Amygdala (tissue), 56 donors: Measurements from ENCODE around the gene MCAM.

Experiments
- DNase-seq, 56 donors: peaks; one replicate each; lab custom pipeline; 2025; lab: John Stamatoyannopoulos, UW

Gene MCAM

DNA sequence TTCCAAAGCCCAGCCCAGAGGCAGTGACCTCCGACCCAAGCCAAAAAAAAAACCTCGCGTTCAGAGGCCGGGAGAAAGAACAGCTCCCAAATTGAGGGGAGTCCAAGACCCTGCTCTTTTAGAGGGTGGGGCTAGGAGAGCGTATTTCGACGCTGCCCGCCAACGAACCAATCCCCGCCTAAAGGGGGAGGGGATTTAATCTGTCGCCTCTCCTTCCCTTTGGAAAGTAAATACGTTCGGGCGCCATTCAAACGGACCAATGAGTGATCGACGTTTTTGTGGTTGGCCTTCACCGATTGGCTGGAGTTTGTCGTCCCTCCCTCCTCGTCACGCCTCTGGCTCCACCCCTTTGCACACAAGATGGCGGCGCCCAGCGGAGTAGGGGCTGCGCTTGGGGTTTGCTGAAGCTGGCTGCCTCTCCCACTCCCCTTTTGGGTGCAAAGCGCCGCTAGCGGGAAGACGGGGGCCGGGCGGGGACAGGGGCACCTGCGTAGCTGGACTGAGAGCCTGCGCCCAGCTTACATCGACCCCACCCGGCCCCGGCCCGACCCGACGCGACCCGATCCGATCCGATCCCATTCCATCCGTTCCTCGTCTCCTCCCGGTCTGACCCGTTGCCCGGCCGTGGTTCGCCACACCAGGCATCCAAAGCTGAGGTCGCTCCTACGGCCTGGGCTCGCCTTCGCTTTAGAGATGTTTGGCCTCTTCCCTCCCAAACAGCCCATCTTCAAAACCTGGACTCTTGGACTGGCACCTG lies 17.4 kb upstream of the MCAM start, which contains the start of gene RNF26:
Gene RNF26 (plus strand): TSS at position 354 of the 757 bp plus-strand sequence. CDS start 596 bp downstream, outside the sequence.
- DNase-seq, result peak in 55 of 56 donors; percentile 62 to 99 (median 93)

DNA sequence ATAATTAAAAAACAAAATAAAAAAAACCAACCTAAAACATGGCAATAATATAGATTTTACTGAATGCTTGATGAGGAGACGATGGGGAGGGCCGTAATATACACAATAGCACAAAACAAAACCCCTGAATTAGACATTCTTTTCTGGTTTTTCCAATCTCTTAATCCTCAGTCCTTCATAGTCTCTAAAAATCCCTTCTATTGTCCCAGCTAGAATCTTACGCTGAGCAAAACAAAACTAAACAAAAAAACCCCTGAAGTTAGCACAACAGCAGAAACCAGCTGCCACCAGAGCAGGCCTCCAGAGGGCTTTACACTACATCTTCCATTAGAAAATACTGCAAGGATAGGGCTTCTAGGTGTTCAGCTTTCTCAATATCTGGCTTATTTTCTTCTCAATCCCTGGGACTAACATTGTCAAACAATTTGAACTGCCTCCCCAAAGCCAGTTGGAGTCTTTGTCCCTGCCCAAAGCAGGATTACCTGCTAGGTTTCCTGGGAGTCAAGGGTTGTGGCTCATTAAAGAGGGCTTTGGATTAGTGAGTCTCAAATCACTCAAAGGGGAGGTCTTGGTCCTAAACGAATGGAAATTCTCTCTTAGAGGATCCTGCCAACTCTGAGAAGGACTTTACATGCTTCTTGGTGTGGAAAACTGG lies 15.3 kb upstream of the MCAM start:
- DNase-seq, result no peak

DNA sequence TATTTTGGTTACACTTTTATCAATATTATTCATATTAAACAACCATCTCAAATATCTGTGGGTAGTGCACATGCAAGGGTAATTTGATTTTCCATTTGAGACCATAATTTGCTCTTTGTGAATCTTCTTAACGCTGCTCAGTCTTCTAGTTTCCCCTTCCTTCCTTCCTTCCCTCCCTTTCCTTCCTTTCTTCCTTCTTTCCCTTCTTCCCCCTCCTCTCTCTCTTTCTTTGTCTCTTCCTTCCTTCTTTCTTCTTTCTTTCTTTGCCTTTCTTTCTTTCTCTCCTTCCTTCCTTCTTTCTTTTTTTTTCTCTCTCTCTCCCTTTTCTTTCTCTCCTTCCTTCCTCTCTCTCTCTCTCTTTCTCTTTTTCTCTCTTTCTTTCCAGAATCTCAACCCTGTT lies 13.3 kb upstream of the MCAM start:
- no peak for DNase-seq

DNA sequence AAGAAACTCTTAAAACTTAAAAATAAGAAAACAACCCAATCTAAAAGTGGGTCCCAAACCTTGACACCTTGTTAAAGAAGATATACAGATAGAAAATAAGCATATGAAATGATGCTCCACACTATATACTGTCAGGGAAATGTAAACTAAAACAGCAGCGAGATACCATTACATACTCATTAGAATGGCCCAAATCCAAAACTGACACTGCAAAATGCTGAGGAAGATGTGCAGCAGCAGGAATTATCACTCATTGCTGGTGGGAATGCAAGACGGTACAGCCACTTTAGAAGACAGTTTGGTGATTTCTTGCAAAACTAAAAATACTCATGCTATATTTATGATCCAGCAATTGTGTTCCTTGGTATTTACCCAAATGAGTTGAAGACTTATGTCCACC lies 12.4 kb upstream of the MCAM start:
- DNase-seq, result no peak

DNA sequence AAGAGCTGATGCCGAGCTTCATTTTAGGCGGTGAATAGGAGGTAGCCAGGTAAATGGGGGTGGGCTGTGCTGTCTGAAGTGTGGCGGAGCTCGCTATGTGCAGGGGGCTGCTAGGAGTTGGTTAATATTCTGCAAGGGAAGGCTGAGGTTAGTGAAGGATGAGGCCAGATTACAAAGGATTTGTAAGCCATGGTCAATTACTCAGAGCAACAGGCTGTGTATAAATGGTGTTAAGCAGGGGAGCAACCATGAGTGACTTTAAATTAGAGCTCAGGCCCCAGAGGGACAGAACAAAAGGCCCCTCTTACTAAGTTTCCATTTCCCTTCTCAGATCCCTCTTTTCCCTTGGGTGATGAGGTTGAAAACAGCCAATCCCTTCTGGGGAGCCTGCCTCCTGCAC lies 7.3 kb upstream of the MCAM start:
- no peak for DNase-seq

DNA sequence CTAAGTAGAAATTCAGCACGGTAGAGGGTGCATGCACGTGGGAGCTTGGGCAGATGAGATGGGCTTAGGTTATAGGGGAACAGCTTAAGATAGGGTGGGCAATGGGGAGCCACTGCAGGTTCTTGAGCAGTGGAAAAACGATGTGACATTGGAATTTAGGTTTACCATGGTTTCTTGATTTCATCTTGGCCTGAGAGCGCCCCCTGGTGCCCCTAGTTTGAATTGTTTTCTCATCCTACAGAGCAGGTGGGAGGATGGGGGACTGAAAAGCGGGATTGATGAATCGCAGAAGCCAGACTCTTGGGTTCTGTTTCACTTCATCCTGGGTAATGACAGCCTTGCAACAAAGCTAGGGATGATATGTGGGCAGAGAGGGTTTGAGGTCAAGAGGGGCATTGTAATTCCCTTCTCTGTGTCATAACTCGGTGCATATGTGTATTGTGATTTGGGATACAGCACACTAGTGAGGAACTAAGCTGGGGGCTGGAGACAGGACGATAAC lies 6.7 kb upstream of the MCAM start:
- DNase-seq, result peak in 41 of 56 donors; percentile 31 to 88 (median 56)

DNA sequence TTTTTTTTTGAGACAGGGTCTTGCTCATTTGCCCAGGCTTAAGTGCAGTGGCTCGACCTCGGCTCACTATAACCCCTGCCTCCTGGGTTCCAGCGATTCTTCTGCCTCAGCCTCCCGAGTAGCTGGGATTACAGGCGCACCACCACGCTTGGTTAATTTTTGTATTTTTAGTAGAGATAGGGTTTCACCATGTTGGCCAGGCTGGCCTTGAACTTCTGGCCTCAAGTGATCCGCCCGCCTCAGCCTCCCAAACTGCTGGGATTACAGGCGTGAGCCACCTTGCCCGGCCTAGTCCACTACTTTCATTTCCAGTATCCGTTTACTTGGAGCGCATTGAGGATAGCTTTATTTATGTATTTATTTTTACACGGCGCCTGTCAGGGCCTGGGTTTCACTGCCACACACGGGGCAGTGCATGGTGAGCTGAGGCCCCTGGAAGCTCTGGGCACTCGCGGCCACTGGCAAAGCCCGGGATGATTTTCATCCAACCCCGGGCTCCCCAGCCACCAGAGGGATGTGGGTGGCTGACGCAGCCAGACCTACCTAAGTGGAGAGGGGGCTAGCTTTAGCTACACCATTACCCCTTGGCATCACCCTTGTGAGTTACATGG lies 6.1 kb upstream of the MCAM start:
- no peak for DNase-seq

DNA sequence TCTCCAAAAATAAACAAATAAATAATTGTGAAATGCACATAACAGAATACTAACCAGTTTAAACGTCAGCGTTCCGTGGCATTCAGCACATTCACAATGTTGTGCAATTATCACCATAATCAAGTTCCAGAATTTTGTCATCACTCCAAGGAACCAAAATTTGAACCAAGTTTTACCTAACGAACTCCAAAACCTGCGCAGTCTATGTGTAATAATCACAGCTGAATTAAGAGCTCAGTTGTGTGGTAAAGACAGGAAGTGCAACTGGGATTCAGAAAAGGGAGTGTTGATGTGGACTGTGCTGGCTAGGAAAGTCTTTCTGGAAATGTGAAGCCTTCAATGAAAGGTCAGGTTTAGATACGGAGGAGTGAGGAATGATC lies 5.4 kb upstream of the MCAM start:
- no peak for DNase-seq

DNA sequence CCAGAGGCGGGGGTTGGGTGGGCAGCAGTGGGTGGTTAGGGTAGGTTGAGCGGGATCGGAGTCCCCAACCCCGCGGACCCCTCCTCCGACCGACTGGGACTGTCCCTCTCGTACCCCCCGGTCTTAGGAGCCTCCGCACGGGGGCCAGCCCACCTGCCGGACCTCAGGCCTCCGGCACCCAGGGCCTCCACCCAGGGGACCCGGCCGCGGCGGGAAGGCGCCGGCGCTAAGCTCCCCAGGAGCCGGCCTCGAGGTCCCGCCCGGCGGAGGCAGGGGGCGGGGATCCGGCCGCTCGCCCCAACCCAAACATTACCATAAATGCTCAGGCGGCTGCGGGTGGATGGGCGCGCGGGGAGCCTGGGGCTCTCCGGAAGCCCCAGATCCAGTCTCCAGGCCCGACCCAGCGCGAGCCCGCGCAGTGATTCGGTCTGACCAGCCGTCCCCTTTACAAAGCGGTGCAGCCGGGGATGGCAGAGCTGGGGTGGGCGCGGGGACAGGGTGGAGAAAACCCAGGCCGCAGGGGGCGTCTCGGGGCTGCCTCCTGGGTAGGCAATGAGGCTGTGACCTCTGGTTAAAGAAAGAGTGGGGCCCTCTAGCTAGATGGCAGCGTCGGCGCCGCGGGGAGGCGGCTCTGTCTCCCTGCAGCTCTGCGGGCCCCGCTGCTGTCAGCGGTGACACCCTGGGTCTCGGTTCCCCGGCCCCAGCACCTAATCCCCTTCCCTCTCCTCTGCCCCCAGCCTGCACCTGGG lies 4.0 kb upstream of the MCAM start:
- DNase-seq, result peak in 17 of 56 donors; percentile 24 to 73 (median 58)

DNA sequence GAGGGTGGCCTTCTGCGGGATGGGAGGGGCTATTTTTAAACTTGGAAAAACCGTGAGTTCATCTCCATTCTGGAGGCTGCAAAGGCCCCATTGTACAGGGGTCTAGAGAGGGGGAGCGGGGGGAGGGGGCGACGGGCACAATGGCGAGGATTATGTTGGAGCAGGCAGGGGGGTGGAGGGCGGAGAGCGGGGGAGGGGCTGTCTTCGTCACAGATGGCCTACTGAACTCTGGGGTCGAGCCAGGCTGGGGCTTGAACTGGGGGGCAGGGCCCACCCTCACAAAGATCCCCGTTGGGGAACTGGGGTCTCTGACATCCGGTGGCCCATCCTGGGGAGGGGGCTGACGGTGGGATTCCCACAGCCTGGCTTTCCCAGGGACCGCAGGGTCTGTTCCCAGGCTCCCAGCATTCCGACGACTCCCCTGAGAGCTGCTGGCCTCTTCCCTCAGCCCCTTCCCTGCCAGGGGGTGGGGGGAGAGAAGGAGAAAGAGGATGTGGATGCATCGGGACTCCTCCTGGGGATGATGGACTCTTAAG lies 3.4 kb upstream of the MCAM start:
- DNase-seq, result peak in 45 of 56 donors; percentile 36 to 87 (median 67)

DNA sequence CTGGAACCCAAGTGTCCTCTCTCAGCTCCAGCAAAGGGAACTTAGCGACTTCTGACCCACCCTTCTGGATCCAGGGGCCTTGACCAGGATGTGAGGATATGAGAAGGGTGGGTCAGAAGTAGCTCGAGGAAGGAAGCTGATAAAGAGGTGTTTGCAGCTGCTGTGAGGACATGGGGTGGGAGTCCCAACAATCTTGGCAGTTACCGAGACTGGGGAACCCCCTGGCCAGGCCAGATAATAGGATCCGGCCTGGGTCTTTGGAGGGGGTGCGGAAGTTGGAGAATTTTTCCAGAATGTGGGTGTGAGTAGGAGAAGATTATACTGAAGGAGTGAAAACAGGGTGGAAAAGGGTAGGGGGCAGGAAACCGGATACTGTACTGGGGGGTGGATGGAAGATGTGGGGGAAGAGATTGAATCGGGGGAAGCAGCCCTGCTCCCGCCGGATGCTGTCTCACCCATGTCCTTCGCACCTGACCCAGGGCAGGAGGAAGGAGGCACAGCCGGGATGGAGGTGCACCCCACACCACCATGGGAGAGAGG lies 2.8 kb upstream of the MCAM start:
- DNase-seq, result no peak

DNA sequence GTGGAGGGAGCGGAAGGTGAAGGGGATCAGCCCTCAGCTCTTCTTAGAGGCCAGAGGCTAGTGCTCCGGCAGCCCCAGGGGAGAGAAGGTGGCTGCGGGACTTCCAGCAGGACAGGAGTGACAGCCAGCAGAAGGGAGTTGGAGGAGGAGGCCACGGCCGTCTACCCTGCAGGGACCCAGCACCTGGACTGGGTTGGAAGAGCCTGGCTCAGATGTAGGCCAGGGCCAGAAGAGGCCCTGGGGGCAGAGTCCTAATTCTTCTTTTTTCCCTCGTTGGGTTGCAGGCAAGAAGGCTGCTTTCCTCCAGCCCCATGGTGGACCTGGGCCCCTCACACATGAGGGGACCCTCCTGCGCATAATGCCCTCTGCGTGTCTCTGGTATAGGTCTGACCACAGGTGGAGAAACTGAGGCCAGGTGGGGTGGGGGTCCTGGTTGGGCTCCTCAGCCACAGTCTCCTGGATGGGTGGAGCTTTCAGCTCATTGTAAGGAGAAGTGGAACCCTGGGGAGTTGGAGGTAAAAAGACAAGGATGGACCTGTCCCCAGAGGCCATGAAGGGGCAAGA lies 2.3 kb upstream of the MCAM start:
- no peak for DNase-seq

DNA sequence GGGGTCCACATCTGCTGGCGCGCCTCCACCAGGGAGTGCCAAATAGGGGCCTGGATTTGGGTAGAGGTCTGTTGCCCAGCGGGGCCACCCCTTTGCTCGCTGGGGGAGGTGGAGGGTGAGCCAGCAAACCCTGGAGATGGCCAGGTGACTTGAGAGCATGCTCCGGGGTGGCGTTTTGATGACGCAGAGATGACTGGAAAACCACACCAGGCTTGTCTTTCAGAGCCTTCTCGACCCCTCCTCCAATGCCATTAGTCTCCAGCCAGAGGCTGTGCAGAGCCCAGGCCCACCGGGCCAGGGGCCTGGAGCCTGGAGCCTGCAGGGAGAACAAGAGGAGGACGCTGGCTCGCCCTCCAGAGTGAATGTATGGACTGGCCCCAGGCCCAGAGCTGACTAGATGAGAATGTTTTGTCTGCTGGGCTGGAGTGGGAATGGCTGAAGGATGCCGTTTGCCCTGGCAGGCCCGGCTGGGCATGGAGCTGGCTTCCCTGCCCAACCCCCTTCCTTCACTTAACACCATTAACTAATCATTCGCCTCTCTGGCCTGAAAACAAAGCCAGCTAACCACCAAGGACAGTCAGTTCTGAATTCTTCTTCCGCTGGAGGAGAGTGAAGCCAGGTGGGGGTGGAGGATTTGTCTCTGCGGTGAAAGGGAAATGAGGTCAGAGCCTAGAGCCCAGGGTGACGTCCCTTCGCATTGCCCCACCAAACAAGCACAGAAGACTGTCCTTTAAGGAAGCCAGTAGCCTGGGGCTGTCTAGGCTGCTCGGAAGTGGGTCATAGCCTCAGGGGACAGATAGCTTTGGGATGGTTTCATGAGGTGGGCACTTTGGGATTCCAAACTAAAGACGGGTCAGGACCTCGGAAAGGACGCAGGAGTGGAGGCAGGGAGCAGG lies 1.6 kb upstream of the MCAM start:
- peak in 3 of 56 donors; percentile 15 to 41 (median 22) for DNase-seq

DNA sequence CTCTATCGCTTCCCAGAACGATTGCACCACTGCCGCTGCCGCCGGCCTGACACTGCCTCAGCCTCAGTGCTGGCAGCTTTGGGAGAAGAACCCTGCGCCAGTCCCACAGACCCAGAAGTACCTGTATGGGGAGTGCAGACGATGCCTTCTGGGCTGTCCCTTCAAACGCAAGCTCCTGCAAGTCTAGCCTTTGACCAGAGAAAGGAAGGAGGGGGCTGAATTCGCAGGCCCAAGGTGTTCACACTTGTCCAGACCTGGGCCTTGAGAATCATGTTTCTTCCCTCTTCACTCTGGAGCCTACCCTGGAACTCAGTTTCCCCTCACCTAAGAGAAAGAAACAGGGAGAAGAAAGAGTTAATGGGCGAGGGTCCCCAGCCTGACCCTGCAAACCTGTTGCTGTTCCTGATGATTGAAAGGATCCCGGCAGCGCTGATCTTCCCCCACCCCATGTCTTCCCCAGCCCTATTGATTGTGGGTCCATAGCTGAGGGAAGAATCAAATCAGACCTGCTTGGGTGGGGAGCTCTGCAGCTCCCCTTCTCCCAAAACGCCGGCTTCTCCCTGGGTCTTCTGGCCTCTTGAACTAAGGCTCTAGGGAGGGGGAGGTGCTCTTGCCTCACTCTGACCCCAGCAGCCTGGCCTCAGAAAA lies 786 bp upstream of the MCAM start:
- no peak for DNase-seq

DNA sequence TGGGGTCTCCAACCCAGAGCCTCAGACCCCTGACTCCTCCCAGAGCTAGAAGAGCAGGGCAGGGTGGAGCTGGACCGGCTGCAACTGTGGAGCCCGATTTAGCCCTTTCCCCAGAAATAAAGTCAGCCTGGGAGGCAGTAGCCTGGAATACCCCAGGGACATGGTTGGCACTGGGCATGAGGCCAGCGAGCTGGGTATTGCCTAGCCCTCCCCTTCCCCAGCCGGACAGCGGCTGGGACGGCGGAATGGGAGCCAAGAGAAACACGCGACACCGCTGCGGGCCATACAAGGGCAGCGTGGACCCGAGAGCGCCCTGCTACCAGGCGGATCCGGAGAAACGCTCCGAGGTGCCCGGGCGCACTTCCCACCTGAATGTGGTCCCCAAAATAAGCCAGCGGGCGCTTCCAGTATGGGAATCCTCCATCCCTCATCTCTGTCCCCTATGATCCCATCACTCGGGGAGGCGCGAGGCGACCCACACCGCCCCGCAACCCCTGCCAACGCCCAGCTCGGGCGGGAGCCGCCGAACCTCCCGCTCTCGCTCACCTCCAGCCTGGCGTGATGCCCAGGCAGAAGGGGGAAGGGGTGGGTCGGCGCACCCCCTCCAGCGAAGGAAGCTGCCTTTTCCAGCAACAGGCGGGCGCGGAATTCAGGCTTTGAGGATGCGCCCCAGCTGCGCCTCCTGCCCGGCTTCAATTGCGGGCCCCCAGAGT lies 758 bp downstream of the MCAM start:
- peak in 48 of 56 donors; percentile 31 to 93 (median 74) for DNase-seq

DNA sequence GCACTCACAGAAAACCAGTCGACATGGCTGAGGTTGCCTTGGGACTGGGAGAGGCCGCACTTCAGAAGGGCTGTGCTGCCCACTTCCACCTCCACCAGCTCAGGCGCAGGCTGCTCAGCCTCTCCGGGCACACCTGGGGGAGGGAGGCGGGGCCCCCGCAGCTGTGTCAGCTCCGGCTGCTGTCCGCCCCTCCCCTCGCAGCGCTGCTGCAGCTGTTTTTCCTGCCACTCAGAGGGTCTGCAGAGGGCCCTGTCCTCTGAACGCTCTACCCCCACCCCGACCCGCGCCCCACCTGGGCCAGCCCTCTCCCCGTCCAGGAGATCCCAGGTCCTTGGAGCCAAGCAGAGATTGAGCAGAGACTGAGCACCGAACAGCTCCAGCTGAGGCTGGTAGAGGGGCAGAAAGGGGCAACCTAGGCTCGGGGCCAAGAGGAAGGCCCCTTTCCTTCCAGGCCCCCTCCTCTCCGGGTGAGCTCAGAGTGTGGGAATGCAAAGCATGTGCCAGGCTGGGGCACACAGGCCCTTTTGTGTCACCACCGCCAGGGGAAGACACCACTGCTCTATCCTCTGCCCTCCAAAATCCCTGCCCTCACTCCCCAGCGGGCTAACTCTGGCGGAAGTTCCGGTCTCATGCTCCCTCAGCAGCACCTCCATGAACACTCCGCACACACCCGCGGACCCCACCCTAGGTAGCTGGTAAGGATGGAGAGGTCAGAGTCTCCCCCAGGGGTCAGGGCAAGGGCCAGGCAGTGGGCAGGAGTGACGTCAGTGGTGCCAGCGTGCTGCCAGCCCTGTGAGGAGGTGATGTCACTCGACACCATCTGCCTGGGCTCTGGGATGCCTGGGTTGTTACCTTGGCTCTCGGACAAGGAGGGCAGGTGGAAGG lies 1.6 kb downstream of the MCAM start:
- peak in 40 of 56 donors; percentile 45 to 95 (median 72) for DNase-seq

DNA sequence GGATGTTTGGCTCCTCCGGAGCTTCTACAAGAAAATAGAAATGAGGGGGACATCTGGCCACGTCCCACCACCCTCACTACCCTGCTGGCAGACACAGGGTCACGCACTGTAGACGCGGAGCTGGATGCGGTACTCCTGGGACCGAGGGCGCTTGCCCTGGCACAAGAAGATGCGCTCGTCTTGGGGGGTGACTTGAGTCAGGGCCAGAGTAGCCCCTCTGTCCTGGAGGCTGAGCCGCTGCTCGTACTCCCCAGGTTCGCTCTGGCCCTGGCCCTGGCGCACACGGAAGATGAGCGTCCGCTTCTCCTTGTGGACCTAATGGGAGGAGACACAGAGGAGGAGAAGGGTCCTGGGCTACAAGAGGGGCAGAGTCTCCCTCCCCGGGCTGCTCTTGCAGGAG lies 2.2 kb downstream of the MCAM start:
- no peak for DNase-seq
